Stimulated activated CD8-positive, alpha-beta memory T cell treated with anti-CD3 and anti-CD28 coated beads, Interleukin-4, amount 100 ng/mL, for 24 hours (primary cell): Measurements from ENCODE around the gene FARS2.
"Not testable (repeated sequence)": the region's sequence is repeated elsewhere in the genome, so short reads cannot be mapped to it uniquely, and the experiment has no call there.

Source experiments
- DNase-seq: peaks from one replicate; pipeline ENCODE4 v3.0.0-alpha.2; 2020; ENCODE audit warnings: low read depth

The FARS2 gene

GRCh38 chr6:5695260-5696245, 434.2 kb downstream of the FARS2 start:
- no peak for DNase-seq

GRCh38 chr6:5697508-5697907, 436.2 kb downstream of the FARS2 start:
- no peak for DNase-seq

GRCh38 chr6:5698318-5698717, 437.0 kb downstream of the FARS2 start:
- DNase-seq: no peak

GRCh38 chr6:5699064-5699463, 437.8 kb downstream of the FARS2 start:
- not testable (repeated sequence) for DNase-seq

- DNase-seq: no peak
These were observed 439.9 kb downstream of the FARS2 start for GRCh38 chr6:5701174-5701573.

GRCh38 chr6:5704708-5705107, 443.4 kb downstream of the FARS2 start:
- DNase-seq: no peak

GRCh38 chr6:5705252-5705651, 443.9 kb downstream of the FARS2 start:
- DNase-seq: no peak

GRCh38 chr6:5706124-5707033, 445.1 kb downstream of the FARS2 start:
- DNase-seq: no peak

GRCh38 chr6:5707281-5708045, 446.1 kb downstream of the FARS2 start:
- no peak for DNase-seq

GRCh38 chr6:5710516-5710915, 449.2 kb downstream of the FARS2 start:
- DNase-seq: no peak

GRCh38 chr6:5710936-5711335, 449.6 kb downstream of the FARS2 start:
- no peak for DNase-seq

- DNase-seq: no peak
These were observed 451.3 kb downstream of the FARS2 start for GRCh38 chr6:5712349-5713215.

- DNase-seq: no peak
These were observed 452.2 kb downstream of the FARS2 start for GRCh38 chr6:5713519-5713918.

GRCh38 chr6:5718231-5718947, 457.1 kb downstream of the FARS2 start:
- no peak for DNase-seq

- DNase-seq: no peak
These were observed 462.8 kb downstream of the FARS2 start for GRCh38 chr6:5723841-5724691.

- no peak for DNase-seq
These were observed 463.6 kb downstream of the FARS2 start for GRCh38 chr6:5724911-5725310.

- DNase-seq: no peak
These were observed 465.8 kb downstream of the FARS2 start for GRCh38 chr6:5726976-5727718.

- DNase-seq: no peak
These were observed 467.2 kb downstream of the FARS2 start for GRCh38 chr6:5728351-5729079.
